NCI-H524 treated with DMSO at 0.1 percent for 48 hours (cell line): ENCODE measurements around the gene APOL3.
A peak's percentile ranks its signal among the peaks of the same experiment; 100 is the strongest.
"Not testable (repeated sequence)": the region's sequence is repeated elsewhere in the genome, so short reads cannot be mapped to it uniquely, and the experiment has no call there.

Source experiments
- DNase-seq: peaks from one replicate; lab custom pipeline; 2025; lab: John Stamatoyannopoulos, UW

APOL3 gene

DNA sequence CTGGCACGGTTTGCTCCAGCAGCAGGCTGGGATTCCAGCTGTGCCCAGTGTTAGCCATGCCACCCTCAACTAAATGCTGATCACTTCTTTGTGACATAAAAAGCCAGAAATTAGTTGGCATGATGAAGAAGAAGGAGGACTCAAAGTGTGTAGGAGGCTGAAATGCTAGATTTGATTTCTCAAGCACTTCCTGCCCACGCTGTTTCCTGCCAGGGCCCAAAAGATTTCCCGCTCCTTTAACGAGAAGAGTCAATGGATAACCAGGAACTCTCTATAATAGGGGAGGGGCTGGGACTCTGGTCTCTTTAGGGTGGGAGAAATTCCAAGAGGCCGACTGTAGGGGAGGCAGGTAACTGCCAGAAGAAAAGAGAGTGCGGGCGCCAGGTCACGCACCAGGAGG, 26.4 kb downstream of the APOL3 start:
- no peak for DNase-seq

- no peak for DNase-seq
Observed at GRCh38 chr22:36131907-36132306, 28.6 kb downstream of the APOL3 start.

GRCh38 chr22:36129486-36130388, 30.8 kb downstream of the APOL3 start:
- no peak for DNase-seq

- no peak for DNase-seq
Observed at GRCh38 chr22:36129071-36129470, 31.5 kb downstream of the APOL3 start.

DNA sequence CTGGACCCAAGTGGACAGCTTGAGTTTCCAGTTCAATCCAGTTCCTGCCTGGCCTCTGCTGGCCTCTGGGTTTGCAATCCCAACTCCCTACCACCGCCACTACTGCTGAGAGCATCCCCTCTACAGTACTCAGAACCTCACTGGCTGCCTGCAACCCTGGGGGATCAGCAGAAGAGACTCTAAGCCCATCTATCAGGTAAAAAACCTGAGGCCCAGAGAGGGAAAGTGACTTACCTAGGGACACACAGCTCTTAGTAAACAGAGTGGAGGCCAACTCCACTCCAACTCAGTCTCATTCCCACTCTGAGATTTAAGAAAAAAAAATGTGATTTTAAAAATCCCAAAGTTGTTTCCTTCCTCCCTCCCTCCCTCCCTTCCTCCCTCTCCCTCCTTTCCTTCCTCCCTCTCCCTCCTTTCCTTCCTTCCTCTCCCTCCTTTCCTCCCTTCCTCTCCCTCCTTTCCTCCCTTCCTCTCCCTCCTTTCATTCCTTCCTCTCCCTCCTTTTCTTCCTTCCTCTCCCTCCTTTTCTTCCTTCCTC, 34.5 kb downstream of the APOL3 start:
- DNase-seq, result no peak

- DNase-seq, result no peak
Observed at GRCh38 chr22:36125434-36125833, 35.1 kb downstream of the APOL3 start.

DNA sequence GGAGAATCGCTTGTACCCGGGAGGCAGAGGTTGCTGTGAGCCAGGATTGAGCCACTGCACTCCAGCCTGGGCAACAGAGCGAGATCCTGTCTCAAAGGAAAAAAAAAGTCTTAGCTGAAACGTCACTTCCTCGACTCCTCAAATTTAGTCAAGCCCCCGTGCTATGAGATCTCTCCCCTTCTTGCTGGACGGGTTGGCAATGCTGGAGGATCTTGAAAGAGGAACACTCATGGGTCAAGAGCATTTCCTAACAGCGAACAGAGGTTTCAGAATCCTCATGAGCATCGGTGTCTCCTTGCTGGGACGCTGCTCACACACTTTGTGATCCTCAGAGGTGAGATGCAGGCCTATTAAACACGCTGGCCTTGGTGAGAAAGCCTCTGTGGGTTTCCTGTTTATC, 35.9 kb downstream of the APOL3 start:
- DNase-seq, result no peak

GRCh38 chr22:36123673-36124630, 36.6 kb downstream of the APOL3 start:
- DNase-seq, result peak; percentile 88

GRCh38 chr22:36120621-36121351, 39.8 kb downstream of the APOL3 start:
- DNase-seq, result not testable (repeated sequence)

DNA sequence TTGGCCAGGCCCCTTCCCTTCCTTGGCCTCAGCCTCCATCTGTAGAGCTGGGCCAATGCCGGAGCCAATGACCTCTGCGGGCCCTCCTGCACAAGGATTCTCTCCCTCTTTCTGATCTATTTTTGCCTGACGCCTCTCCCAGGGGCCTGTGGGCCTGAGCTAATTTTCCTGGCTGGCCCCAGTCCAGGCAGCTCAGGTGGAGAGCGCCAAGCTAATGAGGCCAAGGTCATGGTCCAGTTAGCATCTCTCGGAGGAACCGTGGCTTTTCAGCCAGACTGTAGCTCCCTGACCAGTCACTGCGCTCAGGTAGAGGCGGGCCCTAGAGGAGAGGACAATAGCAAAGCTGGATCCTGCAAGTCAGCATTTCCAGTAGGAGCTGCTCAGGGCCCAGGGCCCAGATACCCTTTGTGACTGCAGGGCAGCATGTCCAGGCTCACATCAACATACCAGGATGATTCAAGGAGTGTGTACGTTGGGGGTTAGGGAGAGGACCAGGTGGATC, 43.5 kb downstream of the APOL3 start:
- no peak for DNase-seq

- DNase-seq, result no peak
Observed at GRCh38 chr22:36116127-36116526, 44.4 kb downstream of the APOL3 start.

GRCh38 chr22:36113121-36113520, 47.4 kb downstream of the APOL3 start:
- DNase-seq, result no peak

- no peak for DNase-seq
Observed at GRCh38 chr22:36111316-36111715, 49.2 kb downstream of the APOL3 start.

GRCh38 chr22:36110306-36110881, 50.2 kb downstream of the APOL3 start:
- DNase-seq, result no peak

DNA sequence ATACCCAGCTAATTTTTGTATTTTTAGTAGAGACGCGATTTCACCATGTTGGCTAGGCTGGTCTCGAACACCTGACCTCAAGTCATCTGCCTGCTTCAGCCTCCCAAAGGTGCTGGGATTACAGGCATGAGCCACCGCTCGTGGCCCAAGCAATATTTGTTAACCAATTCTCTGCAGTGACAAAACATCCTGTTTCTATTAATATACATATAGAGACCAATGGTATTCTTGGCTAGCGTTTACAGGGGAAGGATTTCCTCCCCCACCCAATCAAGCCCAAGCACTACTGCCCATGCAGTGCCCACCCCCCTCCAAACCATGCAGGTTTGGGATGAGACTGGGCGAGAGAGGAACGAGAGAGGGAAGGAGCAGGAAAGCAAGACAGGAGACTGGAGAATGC, 53.1 kb downstream of the APOL3 start:
- DNase-seq, result no peak

GRCh38 chr22:36106910-36107309, 53.6 kb downstream of the APOL3 start:
- no peak for DNase-seq

- DNase-seq, result no peak
Observed at GRCh38 chr22:36104988-36105387, 55.6 kb downstream of the APOL3 start.

DNA sequence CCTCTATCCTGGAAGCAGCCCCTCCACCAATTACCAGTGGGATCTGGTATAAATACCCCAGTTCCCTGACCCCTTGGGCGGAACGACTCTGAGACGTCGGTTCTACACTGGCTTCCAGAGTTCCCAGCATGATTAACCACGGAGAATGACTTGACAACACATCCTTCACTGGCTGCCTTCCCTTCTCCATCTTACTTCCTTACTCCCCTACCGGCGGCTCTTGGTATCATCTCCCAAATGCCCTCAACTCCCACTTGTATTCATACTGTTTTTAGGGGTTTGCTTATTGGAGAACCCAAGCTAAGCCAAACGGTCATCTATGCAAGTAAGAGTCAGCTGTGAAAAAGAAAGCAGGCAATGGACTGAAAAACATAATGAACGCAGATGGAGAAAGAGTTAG, 56.1 kb downstream of the APOL3 start:
- no peak for DNase-seq

- no peak for DNase-seq
Observed at GRCh38 chr22:36103891-36104290, 56.7 kb downstream of the APOL3 start.

- no peak for DNase-seq
Observed at GRCh38 chr22:36102995-36103394, 57.6 kb downstream of the APOL3 start.

DNA sequence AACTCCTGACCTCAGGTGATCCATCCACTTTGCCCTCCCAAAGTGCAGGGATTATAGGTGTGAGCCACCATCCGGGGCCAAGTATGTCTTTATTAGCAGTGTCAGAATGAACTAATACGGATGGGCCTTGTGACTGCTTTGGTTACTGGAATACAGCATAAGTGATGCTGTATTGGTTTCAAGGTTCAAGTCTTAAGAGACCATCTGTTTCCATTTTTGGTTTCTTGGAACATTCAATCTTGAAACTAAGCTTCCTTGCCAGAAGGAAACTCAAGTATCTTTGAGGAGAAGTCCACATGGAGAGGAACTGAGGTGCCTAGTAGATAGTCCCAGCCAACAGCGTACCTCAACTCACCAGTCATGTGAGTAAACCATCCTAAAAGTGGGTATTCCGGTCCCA, 58.8 kb downstream of the APOL3 start:
- no peak for DNase-seq
